ENCODE data around the gene PYDC1. TPM values are rescaled to one million over a fixed set of nuclear protein-coding genes. Genes with fewer than 3 reads are reported as not detected.

The PYDC1 gene
- total RNA-seq, 4 donors from 2014 or later, result not detected

DNA sequence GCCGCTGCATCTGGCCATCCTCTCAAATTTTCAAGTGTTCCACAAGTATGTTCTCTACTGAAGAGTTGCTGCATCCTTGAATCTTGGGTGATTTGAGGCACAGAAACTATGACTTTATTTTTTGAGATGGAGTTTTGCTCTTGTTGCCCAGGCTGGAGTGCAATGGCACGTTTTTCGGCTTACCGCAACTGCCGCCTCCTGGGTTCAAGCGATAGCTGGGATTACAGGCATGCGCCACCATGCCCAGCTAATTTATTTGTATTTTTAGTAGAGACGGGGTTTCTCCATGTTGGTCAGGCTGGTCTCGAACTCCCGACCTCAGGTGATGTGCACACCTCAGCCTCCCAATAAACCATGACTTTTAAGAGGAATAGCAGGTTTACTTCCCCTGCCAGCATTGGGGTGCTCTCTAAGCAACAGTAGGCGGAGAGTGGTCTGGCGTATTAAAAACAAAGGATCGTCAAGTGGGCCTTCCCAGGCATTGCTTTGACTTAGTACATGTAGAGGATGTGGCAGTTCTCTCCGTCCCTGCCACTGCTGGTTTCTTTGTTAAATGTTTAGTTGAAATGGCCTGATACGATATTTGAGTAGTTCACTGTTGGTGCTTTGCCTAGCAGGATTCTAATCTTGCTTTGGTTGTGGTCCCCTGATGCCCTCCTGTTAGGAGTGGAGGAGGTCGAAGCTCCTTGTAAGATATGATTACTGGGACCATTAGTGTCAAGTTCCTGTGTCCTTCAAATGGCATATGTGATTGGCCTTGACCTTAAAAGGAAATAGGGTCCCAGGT, 23.9 kb downstream of the PYDC1 start:
- no peaks in the 10 kb centered on the region for H3K9me3 ChIP-seq
- TF ChIP-seq POLR2AphosphoS5 (IDR thresholded peaks at IDR 0.05), result no peak
- TF ChIP-seq EP300 (IDR thresholded peaks at IDR 0.05; ENCODE audit: low read depth), result no peak
- no peak for TF ChIP-seq POLR2A (IDR thresholded peaks at IDR 0.05)
- in situ Hi-C loops (cut with MboI; ENCODE audit: low pct_ligation_motif_present in 1 of 4, low pct_unique_long_range_greater_than_20kb in 1 of 4, low sequenced_read_pairs in 3 of 4) (loop anchor here in 2 of 4 donors (10.0 to 25.0 kb wide), 2 partner anchors 244 to 252 kb away; partner anchors contain the start of genes ZNF843 (in 2 of the 2) and COX6A2 (in 1 of the 2)), intact Hi-C loops (cut with DNase I; ENCODE audit: low total_unique reads) (no loop called here)
- no peak overlapping the region for H3K27ac ChIP-seq
- WGBS, 2 donors (ENCODE audit: low coverage in 1 of 2), result 90 to 93% methylated on average over 5 to 16 of the region's 16 CpGs
- peaks cover 0 to 80% (median 33%) of the 10 kb centered on the region in 4 donors for H3K36me3 ChIP-seq
- H3K4me3 ChIP-seq, result no peak overlapping the region
- H3K4me1 ChIP-seq, result no peaks in the 10 kb centered on the region
- no peaks in the 10 kb centered on the region for H3K27me3 ChIP-seq
- DNase-seq, result no peak

DNA sequence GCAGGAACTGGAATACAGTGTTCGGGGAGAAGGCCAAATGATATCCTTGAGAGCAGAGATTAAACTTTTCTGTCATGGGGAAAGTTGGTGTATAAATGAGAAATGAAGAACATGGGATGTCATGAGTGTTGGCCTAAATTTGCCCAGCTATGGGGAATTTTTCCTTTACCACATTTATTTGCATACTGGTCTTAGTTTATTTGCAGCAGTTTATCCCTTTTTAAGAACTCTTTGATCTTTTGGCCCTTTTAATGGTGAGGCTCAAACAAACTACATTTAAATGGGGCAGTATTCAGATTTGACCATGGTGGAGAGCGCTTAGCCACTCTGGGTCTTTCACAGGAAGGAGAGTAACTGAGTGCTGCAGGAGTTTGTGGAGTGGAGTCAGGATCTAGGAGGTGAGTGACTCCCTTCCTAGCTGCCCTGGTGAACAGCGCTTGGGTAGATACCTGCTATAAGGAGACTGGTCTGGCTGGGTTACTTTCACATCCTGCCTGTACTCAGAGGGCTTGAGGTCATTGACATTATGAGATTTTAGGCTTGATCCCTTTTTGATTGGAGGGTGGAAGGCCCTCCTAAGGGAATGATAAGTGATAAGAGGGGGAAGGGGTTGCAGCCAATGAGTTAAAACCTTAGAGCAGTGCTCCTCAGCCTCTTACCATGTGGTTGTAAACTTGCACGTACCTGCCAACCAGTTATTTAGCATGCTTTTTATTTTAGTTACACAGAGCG, 25.1 kb downstream of the PYDC1 start:
- no peaks in the 10 kb centered on the region for H3K4me1 ChIP-seq
- H3K4me3 ChIP-seq, result no peak overlapping the region
- H3K27ac ChIP-seq, result no peak overlapping the region
- intact Hi-C loops (cut with DNase I; ENCODE audit: low total_unique reads), result no loop called here
- peaks cover 0 to 92% (median 38%) of the 10 kb centered on the region in 4 donors for H3K36me3 ChIP-seq
- in situ Hi-C loops (cut with MboI; ENCODE audit: low pct_ligation_motif_present in 1 of 4, low pct_unique_long_range_greater_than_20kb in 1 of 4, low sequenced_read_pairs in 3 of 4), result loop anchor here in 2 of 4 donors (10.0 to 25.0 kb wide), 2 partner anchors 245 to 253 kb away; partner anchors contain the start of genes ZNF843 (in 2 of the 2) and COX6A2 (in 1 of the 2)
- H3K27me3 ChIP-seq, result no peaks in the 10 kb centered on the region
- TF ChIP-seq EP300 (IDR thresholded peaks at IDR 0.05; ENCODE audit: low read depth) (no peak), POLR2AphosphoS5 (IDR thresholded peaks at IDR 0.05) (no peak), CTCF (IDR thresholded peaks at IDR 0.05) (no peak), POLR2A (IDR thresholded peaks at IDR 0.05) (no peak)
- H3K9me3 ChIP-seq, result no peaks in the 10 kb centered on the region
- 82 to 87% methylated on average over 3 to 5 of the region's 5 CpGs for whole genome bisulfite sequencing, 2 donors (ENCODE audit: low coverage in 1 of 2)
- no peak for DNase-seq

GRCh38 chr16:31190818-31191444, 26.0 kb downstream of the PYDC1 start:
- H3K27me3 ChIP-seq, result no peaks in the 10 kb centered on the region
- no peak overlapping the region for H3K4me3 ChIP-seq
- 96 to 98% methylated on average over 8 to 17 of the region's 17 CpGs for WGBS, 2 donors (ENCODE audit: low coverage in 1 of 2)
- no peaks in the 10 kb centered on the region for H3K4me1 ChIP-seq
- DNase-seq, result no peak
- no peak overlapping the region for H3K27ac ChIP-seq
- no peaks in the 10 kb centered on the region for H3K9me3 ChIP-seq
- TF ChIP-seq POLR2A (IDR thresholded peaks at IDR 0.05) (no peak), EP300 (IDR thresholded peaks at IDR 0.05; ENCODE audit: low read depth) (no peak), POLR2AphosphoS5 (IDR thresholded peaks at IDR 0.05) (no peak), CTCF (IDR thresholded peaks at IDR 0.05) (no peak)
- in situ Hi-C loops (cut with MboI; ENCODE audit: low pct_ligation_motif_present in 1 of 4, low pct_unique_long_range_greater_than_20kb in 1 of 4, low sequenced_read_pairs in 3 of 4), result loop anchor here in 2 of 4 donors (10.0 to 25.0 kb wide), 2 partner anchors 246 to 254 kb away; partner anchors contain the start of genes ZNF843 (in 2 of the 2) and COX6A2 (in 1 of the 2)
- peaks cover 0 to 100% (median 42%) of the 10 kb centered on the region in 4 donors for H3K36me3 ChIP-seq
- intact Hi-C loops (cut with DNase I; ENCODE audit: low total_unique reads), result no loop called here

DNA sequence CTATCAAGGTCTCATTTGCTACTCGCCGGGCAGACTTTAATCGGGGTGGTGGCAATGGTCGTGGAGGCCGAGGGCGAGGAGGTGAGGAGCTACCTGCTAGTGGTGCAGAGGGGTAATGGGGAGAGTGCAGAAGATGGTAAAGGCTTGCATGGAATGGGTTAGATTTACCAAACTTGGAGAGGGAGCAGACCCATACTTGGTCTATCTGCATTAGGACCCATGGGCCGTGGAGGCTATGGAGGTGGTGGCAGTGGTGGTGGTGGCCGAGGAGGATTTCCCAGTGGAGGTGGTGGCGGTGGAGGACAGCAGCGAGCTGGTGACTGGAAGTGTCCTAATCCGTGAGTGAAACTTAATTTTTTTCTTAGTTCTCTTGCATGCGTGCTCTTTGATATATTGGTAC, 26.9 kb downstream of the PYDC1 start:
- no peak for TF ChIP-seq CTCF (IDR thresholded peaks at IDR 0.05)
- no peak for TF ChIP-seq EP300 (IDR thresholded peaks at IDR 0.05; ENCODE audit: low read depth)
- TF ChIP-seq POLR2A (IDR thresholded peaks at IDR 0.05), result no peak
- no peak for TF ChIP-seq POLR2AphosphoS5 (IDR thresholded peaks at IDR 0.05)
- in situ Hi-C loops (cut with MboI; ENCODE audit: low pct_ligation_motif_present in 1 of 4, low pct_unique_long_range_greater_than_20kb in 1 of 4, low sequenced_read_pairs in 3 of 4) (loop anchor here in 2 of 4 donors (10.0 to 25.0 kb wide), 2 partner anchors 247 to 255 kb away; partner anchors contain the start of genes ZNF843 (in 2 of the 2) and COX6A2 (in 1 of the 2)), intact Hi-C loops (cut with DNase I; ENCODE audit: low total_unique reads) (no loop called here)
- DNase-seq, result no peak
- Histone ChIP-seq H3K27ac (no peak overlapping the region), H3K27me3 (no peaks in the 10 kb centered on the region), H3K4me3 (no peak overlapping the region), H3K4me1 (no peaks in the 10 kb centered on the region), H3K36me3 (peaks cover 0 to 96% (median 47%) of the 10 kb centered on the region in 4 donors), H3K9me3 (no peaks in the 10 kb centered on the region)
- 85 to 94% methylated on average over 5 to 12 of the region's 12 CpGs for WGBS, 2 donors (ENCODE audit: low coverage in 1 of 2)
